GM12878 (cell line): ENCODE measurements around the gene MXD4. TPM values are rescaled to one million over a fixed set of nuclear protein-coding genes. Genes with fewer than 3 reads are reported as not detected.

Experiments used
- ATAC-seq: fragments of 200-7000 bp; cut with Tn5 transposase; 3 replicates; pipeline ENCODE4 v1.9.1; 2020; ENCODE audit warnings: mild to moderate bottlenecking, moderate library complexity
- BruUV-seq: library from RNA; stranded (reverse); fragments of 400-500 nt; replicated peaks from 2 replicates; lab custom pipeline; 2021; lab: Mats Ljungman, UMichigan
- CTCF ChIA-PET: fragments of 300-600 bp; sonication (Branson Sonifier 250); formaldehyde crosslinking; extraction: SDS; loops from one replicate; lab custom pipeline; 2021; ENCODE audit warnings: inconsistent platforms; lab: Yijun Ruan, JAX
- POLR2A ChIA-PET: fragments of 350-600 bp; formaldehyde crosslinking; extraction: SDS; loops from one replicate; lab custom pipeline; 2021; ENCODE audit warnings: inconsistent platforms; lab: Charles Lee
- RAD21 ChIA-PET: fragments of 300-600 bp; sonication (Branson Sonifier 250); formaldehyde crosslinking; loops from one replicate; lab custom pipeline; 2023; ENCODE audit warnings: antibody characterized with exemption; ENCODE audit not compliant: unreplicated experiment; lab: Charles Lee
- SMC1A ChIA-PET: fragments of 300-600 bp; sonication (Branson Sonifier 250); formaldehyde crosslinking; loops from one replicate; lab custom pipeline; 2023; ENCODE audit not compliant: unreplicated experiment, uncharacterized antibody; lab: Charles Lee
- DNase-seq: peaks from one replicate; pipeline ENCODE4 v3.0.0-alpha.2; 2011; ENCODE audit warnings: low read depth, low spot score
- FAIRE-seq: peaks from 3 replicates; lab custom pipeline; 2011; peaks lifted over from hg19 to GRCh38; lab: Jason Lieb, UNC
- H2AFZ ChIP-seq: 2 replicates; pipeline ENCODE4 v1.6.0; 2011; ENCODE audit warnings: low read depth, low read length, control low read depth; ENCODE audit not compliant: control insufficient read depth
- H3K27ac ChIP-seq: 2 replicates; pipeline ENCODE4 v1.5.1; 2011; ENCODE audit warnings: control low read depth; ENCODE audit not compliant: control insufficient read depth, insufficient read depth
- H3K27me3 ChIP-seq, 2 experiments: replicated peaks in 1 of 2; 2 replicates each; pipeline versions ENCODE4 v1.6.0 to v1.6.1; 2011; ENCODE audit warnings: low read length in 1 of 2; ENCODE audit not compliant: control insufficient read depth in 2 of 2, insufficient read depth in 2 of 2
- H3K36me3 ChIP-seq, 2 experiments: 2 replicates each; pipeline ENCODE4 v1.5.1; 2011; ENCODE audit warnings: low read length in 1 of 2; ENCODE audit not compliant: control insufficient read depth in 2 of 2, insufficient read depth in 2 of 2
- H3K4me1 ChIP-seq: 2 replicates; pipeline ENCODE4 v1.6.1; 2011; ENCODE audit warnings: mild to moderate bottlenecking, low read length, moderate library complexity, mixed read lengths; ENCODE audit not compliant: control insufficient read depth, insufficient read depth
- H3K4me2 ChIP-seq: 2 replicates; pipeline ENCODE4 v1.6.0; 2011; ENCODE audit warnings: control low read depth; ENCODE audit not compliant: control insufficient read depth, insufficient read depth
- H3K4me3 ChIP-seq: fragments of 200-600 bp; sonication (generic); 2 replicates; pipeline ENCODE4 v1.5.1; 2016
- H3K79me2 ChIP-seq: 2 replicates; pipeline ENCODE4 v1.6.0; 2011; ENCODE audit warnings: low read length; ENCODE audit not compliant: control insufficient read depth, insufficient read depth
- H3K9ac ChIP-seq: 2 replicates; pipeline ENCODE4 v1.8.0; 2011; ENCODE audit warnings: low read length, control low read depth, mixed read lengths; ENCODE audit not compliant: control insufficient read depth, insufficient read depth
- H3K9me3 ChIP-seq: replicated peaks from 3 replicates; pipeline ENCODE4 v1.5.1; 2011; ENCODE audit warnings: mild to moderate bottlenecking, low read length; ENCODE audit not compliant: control insufficient read depth, insufficient read depth
- H4K20me1 ChIP-seq: 2 replicates; pipeline ENCODE4 v1.6.0; 2011; ENCODE audit not compliant: control insufficient read depth, insufficient read depth
- BHLHE40 ChIP-seq, 2 experiments: fragments of 450-650 bp in 1 of 2; IDR thresholded peaks; 2 replicates each; pipeline ENCODE4 v1.6.1; 2011 to 2017; ENCODE audit warnings: low read depth in 2 of 2, borderline replicate concordance in 1 of 2, improper control_type of control experiment in 1 of 2, low read length in 1 of 2, mild to moderate bottlenecking in 1 of 2
- E2F4 ChIP-seq: IDR thresholded peaks from 2 replicates; pipeline ENCODE4 v1.6.1; 2012; ENCODE audit warnings: low read depth, low read length, improper control_type of control experiment
- E2F8 ChIP-seq: fragments of 450-650 bp; IDR thresholded peaks from 2 replicates; pipeline ENCODE4 v1.6.1; 2018; ENCODE audit warnings: mild to moderate bottlenecking, low read depth, moderate library complexity; ENCODE audit not compliant: partially characterized antibody
- RELA ChIP-seq: fragments of 450-650 bp; IDR thresholded peaks from 2 replicates; pipeline ENCODE4 v1.8.0; 2014; ENCODE audit warnings: borderline replicate concordance; ENCODE audit not compliant: partially characterized antibody
- WGBS: methylation state at CpG from one replicate; pipeline ENCODE4 v1.1.6; 2016; ENCODE audit warnings: low lambda C conversion rate; ENCODE audit not compliant: insufficient replicate concordance, insufficient coverage; ENCODE audit errors: missing lambda C conversion rate; 5-methylcytosine and 5-hydroxymethylcytosine counted together
- in situ Hi-C: fragments of 300-500 bp; cut with MboI; formaldehyde crosslinking; loops from 9 replicates; pipeline ENCODE4 v1.14.3; 2018; ENCODE audit warnings: mixed read lengths
- intact Hi-C: fragments of 100-400 bp; cut with micrococcal nuclease; formaldehyde crosslinking; loops from one replicate; pipeline ENCODE4 v1.14.2; 2022; ENCODE audit not compliant: unreplicated experiment
- polyA plus RNA-seq, 11 experiments: library from polyadenylated mRNA; depleted of rRNA in 4 of 11; unstranded in 6 of 11; stranded (reverse) in 5 of 11; fragments of >200 nt; fragmentation: Nextera tagmentation in 4 of 11; fragmentation: Illumina TruSeq in 1 of 11; extraction: Ambion mirVana in 4 of 11; extraction: Trizol in 1 of 11; gene quantifications; 1 replicate in 1 of 11; 2 replicates in 10 of 11; pipeline versions ENCODE4 v1.2.1 to v1.2.3, GENCODE V29; 2011 to 2016; ENCODE audit warnings: inconsistent platforms in 2 of 11, missing spikeins in 2 of 11, low read depth in 1 of 11
- total RNA-seq, 4 experiments: library from RNA; depleted of rRNA in 3 of 4; stranded (reverse); fragments of >200 nt in 3 of 4; fragmentation: Illumina TruSeq in 1 of 4; extraction: Trizol in 1 of 4; gene quantifications; 2 replicates each; pipeline versions ENCODE4 v1.2.1 to v1.2.3, GENCODE V29; 2013 to 2021

Gene MXD4
- total and polyA plus RNA-seq, 10 of the 15 experiments (the other 5 are each of a cell fraction or from before 2014, with no cell fraction given), result 0.21 to 25.6 (median 5.2) TPM

DNA sequence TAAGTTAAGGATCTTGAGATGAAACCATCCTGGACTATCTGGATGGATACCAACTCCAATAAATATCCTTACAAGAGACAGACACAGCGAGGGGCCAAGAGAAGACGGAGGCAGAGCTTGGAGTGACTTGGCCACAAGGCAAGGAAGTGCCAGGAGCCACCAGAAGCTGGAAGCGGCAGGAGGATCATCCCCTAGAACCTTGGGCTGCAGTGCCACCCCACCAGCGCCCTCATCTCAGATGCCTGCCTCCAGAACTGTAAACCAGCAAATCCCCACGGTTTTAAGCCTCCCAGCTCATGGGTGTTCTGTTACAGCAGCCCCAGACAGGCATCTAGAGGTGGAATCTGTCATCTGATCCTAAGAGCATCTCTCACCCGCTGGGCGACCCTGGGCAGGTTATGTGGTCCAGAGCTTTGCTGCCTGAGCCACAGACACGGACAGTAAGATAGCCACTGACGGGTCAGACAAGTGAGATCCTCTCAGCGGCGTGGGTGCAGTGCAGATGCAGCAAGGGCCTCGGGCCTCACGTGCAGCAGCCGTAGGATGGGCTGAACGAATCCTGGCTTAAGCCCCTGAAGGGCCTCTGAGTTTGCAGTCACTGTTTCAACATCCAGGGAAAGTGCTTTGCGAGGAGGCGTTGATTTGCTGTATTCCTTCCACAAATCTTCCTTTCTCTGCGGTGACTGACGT lies 25.1 kb upstream of the MXD4 start (continued):
- TF ChIP-seq E2F8 (no peak), BHLHE40 (IDR thresholded peaks at IDR 0.05; ENCODE audit: borderline replicate concordance in 1 of 2, low read depth in 2 of 2, low read length in 1 of 2) (no peak), RELA (no peak)

GRCh38 chr4:2285613-2286381 lies 23.9 kb upstream of the MXD4 start:
- BruUV-seq, result no TSS peak
- Histone ChIP-seq H3K36me3 (no peaks in the 10 kb centered on the region), H4K20me1 (no peaks in the 10 kb centered on the region), H3K4me1 (peaks cover 13% of the 10 kb centered on the region), H2AFZ (no peak overlapping the region), H3K4me2 (no peak overlapping the region), H3K9me3 (no peaks in the 10 kb centered on the region), H3K4me3 (no peak overlapping the region), H3K27me3 (no peaks in the 10 kb centered on the region), H3K79me2 (no peaks in the 10 kb centered on the region), H3K9ac (no peak overlapping the region)
- POLR2A ChIA-PET, result no interaction called here
- RAD21 ChIA-PET, result no interaction called here
- no peak for DNase-seq
- in situ Hi-C loops, result no loop called here
- no peak for ATAC-seq
- intact Hi-C loops, result no loop called here
- CTCF ChIA-PET, result no interaction called here
- TF ChIP-seq E2F4, result no peak
- TF ChIP-seq, all 136 proteins: peak for 0
- SMC1A ChIA-PET, result no interaction called here
- WGBS, result 50% methylated on average over 27 of the region's 27 CpGs
- H3K27ac ChIP-seq, result no peak overlapping the region
- FAIRE-seq, result no peak
